K562 (cell line): Measurements from ENCODE around the gene RALY. TPM values are rescaled to one million over a fixed set of nuclear protein-coding genes. Genes with fewer than 3 reads are reported as not detected.

Experiments
- ETV6 ChIP-seq, 3 experiments: fragments of 150-350 bp in 1 of 3; sonication (generic) in 1 of 3; formaldehyde crosslinking in 1 of 3; IDR thresholded peaks; 2 replicates each; pipeline versions ENCODE4 v1.6.1 to v1.8.0; 2014 to 2022; ENCODE audit warnings: borderline replicate concordance in 2 of 3, low read depth in 2 of 3, antibody characterized with exemption in 1 of 3, low read length in 1 of 3, mild to moderate bottlenecking in 1 of 3, missing genetic modification reagents in 1 of 3
- HNRNPL ChIP-seq: fragments of 200-400 bp; formaldehyde crosslinking; IDR thresholded peaks from 2 replicates; pipeline ENCODE4 v1.6.1; 2017; ENCODE audit warnings: low read depth, mild to moderate bottlenecking, low read length
- NR4A1 ChIP-seq, 2 experiments: fragments of 250-450 bp in 1 of 2; fragments of 450-650 bp in 1 of 2; sonication (Bioruptor Pico) in 1 of 2; IDR thresholded peaks; 2 replicates each; pipeline versions ENCODE4 v1.4.0 to v1.6.1; 2016 to 2020; ENCODE audit warnings: mild to moderate bottlenecking in 2 of 2, missing compliant biosample characterization in 1 of 2, missing genetic modification characterization in 1 of 2, moderate library complexity in 1 of 2
- PHB2 ChIP-seq: fragments of 450-650 bp; IDR thresholded peaks from 2 replicates; pipeline ENCODE4 v1.6.1; 2017; ENCODE audit warnings: low read depth
- SAFB ChIP-seq: fragments of 200-400 bp; formaldehyde crosslinking; IDR thresholded peaks from 2 replicates; pipeline ENCODE4 v1.6.1; 2017; ENCODE audit warnings: low read depth, low read length, borderline replicate concordance
- STAT5A ChIP-seq: IDR thresholded peaks from 2 replicates; pipeline ENCODE4 v1.6.1; 2012; ENCODE audit warnings: low read length, inconsistent platforms, borderline replicate concordance
- polyA plus RNA-seq, 8 experiments: library from polyadenylated mRNA; depleted of rRNA in 4 of 8; stranded (reverse) in 5 of 8; unstranded in 3 of 8; fragments of >200 nt; fragmentation: Nextera tagmentation in 2 of 8; fragmentation: Illumina TruSeq in 1 of 8; extraction: Ambion mirVana in 2 of 8; extraction: Trizol in 1 of 8; gene quantifications; 2 replicates each; pipeline versions ENCODE4 v1.2.1 to v1.2.3, GENCODE V29; 2011 to 2014; ENCODE audit warnings: inconsistent platforms in 1 of 8, missing spikeins in 1 of 8
- total RNA-seq, 7 experiments: library from RNA; depleted of rRNA in 6 of 7; stranded (reverse); fragments of >200 nt in 6 of 7; fragmentation: Illumina TruSeq in 2 of 7; extraction: Trizol in 2 of 7; gene quantifications; 2 replicates each; pipeline versions ENCODE4 v1.2.1 to v1.2.3, GENCODE V29; 2011 to 2021; ENCODE audit warnings: low replicate concordance in 1 of 7
- TF ChIP-seq, protein P1 (sequence below): sonication (generic); formaldehyde crosslinking; IDR thresholded peaks from 2 replicates; pipeline ENCODE4 v1.8.1; 2023; ENCODE audit warnings: mild to moderate bottlenecking, missing genetic modification reagents
- TF ChIP-seq, protein P2 (sequence below): sonication (generic); formaldehyde crosslinking; IDR thresholded peaks from 2 replicates; pipeline ENCODE4 v1.8.0; 2022; ENCODE audit warnings: missing genetic modification reagents, mild to moderate bottlenecking, borderline replicate concordance
- TF ChIP-seq, protein P3 (sequence below): fragments of 450-650 bp; formaldehyde crosslinking; IDR thresholded peaks from 2 replicates; pipeline ENCODE4 v1.4.0; 2020; ENCODE audit warnings: mild to moderate bottlenecking, mixed read lengths
- TF ChIP-seq, protein P4 (sequence below): sonication (generic); formaldehyde crosslinking; IDR thresholded peaks from 2 replicates; pipeline ENCODE4 v1.8.1; 2023; ENCODE audit warnings: mild to moderate bottlenecking, missing genetic modification reagents
- TF ChIP-seq, protein P5 (sequence below): fragments of 250-450 bp; sonication (Bioruptor Pico); IDR thresholded peaks from 2 replicates; pipeline ENCODE4 v1.5.0; 2021; ENCODE audit warnings: mild to moderate bottlenecking, moderate library complexity
- TF ChIP-seq, protein P6 (sequence below): fragments of 450-650 bp; formaldehyde crosslinking; IDR thresholded peaks from 2 replicates; pipeline ENCODE4 v1.4.0; 2022; ENCODE audit warnings: mild to moderate bottlenecking, moderate library complexity

Gene RALY
- total and polyA plus RNA-seq, 9 of the 15 experiments (the other 6 are each of a cell fraction or from before 2014, with no cell fraction given) = 0.80 to 207 (median 128) TPM

DNA sequence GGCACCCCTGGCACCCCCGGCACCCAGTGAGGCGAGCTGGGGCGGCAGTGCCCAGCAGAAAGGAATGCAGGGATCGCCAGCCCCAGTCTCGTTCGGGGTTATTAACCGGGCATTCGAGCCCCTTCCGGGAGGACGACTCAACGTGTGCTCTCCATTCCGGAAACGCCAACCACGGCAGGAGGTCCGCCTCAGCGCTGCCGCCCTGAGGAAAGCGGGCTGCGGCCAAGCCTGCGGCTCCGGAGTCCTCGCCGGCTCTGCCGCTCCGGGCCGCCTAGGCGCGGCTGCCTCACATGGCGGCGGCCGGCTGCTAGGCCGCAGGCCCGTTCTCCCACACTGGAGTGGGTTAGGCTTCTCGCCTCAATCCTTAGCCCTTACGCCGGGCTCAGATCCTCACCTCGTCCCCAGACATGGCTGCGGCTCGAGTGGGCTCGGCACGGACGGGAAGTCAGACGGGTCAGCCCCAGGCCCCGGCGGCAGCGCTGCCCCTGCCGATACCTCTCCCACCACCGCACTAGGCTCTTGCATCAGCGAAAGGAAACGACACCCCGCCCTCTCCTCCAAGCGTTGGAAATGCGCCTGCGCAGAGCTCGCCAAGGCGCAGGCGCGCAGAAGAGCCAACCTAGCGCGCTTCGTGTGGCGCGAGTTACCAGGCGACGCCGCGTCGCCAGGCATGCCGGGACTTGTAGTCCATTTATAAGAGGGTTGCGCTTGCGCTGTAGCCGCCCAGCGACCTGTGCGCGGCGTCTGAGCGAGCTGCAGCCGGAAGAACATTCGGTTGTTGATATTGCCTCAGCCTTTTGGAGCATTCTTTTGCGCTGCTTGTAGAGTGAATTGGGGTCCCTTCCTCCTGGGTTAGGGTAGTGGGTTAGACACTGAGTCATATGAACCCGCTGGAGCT lies 118.2 kb downstream of the RALY start, which contains the start of gene EIF2S2 (continued):
- TF ChIP-seq, protein P1, sequence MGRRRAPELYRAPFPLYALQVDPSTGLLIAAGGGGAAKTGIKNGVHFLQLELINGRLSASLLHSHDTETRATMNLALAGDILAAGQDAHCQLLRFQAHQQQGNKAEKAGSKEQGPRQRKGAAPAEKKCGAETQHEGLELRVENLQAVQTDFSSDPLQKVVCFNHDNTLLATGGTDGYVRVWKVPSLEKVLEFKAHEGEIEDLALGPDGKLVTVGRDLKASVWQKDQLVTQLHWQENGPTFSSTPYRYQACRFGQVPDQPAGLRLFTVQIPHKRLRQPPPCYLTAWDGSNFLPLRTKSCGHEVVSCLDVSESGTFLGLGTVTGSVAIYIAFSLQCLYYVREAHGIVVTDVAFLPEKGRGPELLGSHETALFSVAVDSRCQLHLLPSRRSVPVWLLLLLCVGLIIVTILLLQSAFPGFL (CRISPR knock-in tag) = no peak
- TF ChIP-seq NR4A1 (CRISPR knock-in tag; IDR thresholded peaks at IDR 0.05) = no peak
- TF ChIP-seq NR4A1 (tag; IDR thresholded peaks at IDR 0.05) = no peak
- TF ChIP-seq PHB2 = no peak
- TF ChIP-seq, protein P2, sequence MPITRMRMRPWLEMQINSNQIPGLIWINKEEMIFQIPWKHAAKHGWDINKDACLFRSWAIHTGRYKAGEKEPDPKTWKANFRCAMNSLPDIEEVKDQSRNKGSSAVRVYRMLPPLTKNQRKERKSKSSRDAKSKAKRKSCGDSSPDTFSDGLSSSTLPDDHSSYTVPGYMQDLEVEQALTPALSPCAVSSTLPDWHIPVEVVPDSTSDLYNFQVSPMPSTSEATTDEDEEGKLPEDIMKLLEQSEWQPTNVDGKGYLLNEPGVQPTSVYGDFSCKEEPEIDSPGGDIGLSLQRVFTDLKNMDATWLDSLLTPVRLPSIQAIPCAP (CRISPR knock-in tag) = no peak
- no peak for TF ChIP-seq STAT5A
- TF ChIP-seq, protein P3, sequence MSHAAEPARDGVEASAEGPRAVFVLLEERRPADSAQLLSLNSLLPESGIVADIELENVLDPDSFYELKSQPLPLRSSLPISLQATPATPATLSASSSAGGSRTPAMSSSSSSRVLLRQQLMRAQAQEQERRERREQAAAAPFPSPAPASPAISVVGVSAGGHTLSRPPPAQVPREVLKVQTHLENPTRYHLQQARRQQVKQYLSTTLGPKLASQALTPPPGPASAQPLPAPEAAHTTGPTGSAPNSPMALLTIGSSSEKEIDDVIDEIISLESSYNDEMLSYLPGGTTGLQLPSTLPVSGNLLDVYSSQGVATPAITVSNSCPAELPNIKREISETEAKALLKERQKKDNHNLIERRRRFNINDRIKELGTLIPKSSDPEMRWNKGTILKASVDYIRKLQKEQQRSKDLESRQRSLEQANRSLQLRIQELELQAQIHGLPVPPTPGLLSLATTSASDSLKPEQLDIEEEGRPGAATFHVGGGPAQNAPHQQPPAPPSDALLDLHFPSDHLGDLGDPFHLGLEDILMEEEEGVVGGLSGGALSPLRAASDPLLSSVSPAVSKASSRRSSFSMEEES (CRISPR knock-in tag) = no peak
- TF ChIP-seq SAFB = peak; percentile 40; the same call in 1 of the 2 replicates
- TF ChIP-seq, protein P4, sequence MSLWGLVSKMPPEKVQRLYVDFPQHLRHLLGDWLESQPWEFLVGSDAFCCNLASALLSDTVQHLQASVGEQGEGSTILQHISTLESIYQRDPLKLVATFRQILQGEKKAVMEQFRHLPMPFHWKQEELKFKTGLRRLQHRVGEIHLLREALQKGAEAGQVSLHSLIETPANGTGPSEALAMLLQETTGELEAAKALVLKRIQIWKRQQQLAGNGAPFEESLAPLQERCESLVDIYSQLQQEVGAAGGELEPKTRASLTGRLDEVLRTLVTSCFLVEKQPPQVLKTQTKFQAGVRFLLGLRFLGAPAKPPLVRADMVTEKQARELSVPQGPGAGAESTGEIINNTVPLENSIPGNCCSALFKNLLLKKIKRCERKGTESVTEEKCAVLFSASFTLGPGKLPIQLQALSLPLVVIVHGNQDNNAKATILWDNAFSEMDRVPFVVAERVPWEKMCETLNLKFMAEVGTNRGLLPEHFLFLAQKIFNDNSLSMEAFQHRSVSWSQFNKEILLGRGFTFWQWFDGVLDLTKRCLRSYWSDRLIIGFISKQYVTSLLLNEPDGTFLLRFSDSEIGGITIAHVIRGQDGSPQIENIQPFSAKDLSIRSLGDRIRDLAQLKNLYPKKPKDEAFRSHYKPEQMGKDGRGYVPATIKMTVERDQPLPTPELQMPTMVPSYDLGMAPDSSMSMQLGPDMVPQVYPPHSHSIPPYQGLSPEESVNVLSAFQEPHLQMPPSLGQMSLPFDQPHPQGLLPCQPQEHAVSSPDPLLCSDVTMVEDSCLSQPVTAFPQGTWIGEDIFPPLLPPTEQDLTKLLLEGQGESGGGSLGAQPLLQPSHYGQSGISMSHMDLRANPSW (CRISPR knock-in tag) = no peak; the same call in 1 of the 2 replicates
- TF ChIP-seq, protein P5, sequence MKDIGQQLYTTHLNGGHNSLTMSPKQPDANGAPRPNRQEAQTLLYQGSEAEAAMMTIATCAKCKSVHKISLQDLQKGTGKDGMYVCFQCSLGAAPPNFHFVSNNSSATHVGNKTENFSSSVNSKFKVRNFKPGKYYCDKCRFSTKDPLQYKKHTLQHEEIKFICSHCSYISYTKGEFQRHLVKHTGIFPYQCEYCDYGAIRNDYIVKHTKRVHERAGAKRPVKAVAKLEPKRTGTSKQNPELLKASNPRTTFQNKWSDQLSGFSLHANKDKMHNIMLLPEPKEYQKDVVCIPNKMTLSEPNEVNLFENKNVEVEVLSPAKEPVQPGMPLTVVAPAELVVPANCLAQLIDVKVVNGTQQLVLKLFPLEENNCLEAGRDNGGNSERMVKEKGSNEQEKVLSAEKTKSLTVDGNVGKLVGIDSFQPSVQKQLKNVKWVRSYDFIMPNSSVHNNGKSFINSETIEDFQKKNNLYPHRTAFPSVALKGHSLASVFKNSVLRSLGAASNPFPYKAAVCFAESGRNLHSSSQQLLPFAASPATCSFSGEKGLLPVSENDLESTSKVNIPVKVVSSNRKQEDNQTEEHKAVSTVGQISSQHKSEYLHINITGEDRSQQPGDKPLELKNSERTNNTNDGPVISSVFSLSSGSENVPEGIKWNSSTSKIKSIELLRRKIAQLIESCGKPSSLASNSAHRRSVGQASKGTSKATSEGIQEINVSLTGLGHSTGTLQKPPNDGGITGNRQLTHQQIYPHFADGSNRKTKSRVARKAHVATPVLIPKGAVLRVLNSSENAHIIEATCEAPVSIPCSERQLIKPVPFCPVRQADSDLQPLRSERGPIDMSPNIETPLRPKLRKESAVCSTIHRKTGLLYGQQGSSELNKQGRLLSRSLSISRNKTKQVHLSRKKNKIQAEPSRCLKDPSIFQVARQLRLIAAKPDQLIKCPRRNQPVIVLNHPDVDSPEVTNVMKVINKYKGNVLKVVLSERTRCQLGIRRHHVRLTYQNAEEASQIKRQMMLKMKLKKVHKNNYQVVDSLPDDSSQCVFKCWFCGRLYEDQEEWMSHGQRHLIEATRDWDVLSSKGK (CRISPR knock-in tag) = no peak
- TF ChIP-seq ETV6 (IDR thresholded peaks at IDR 0.05; ENCODE audit: borderline replicate concordance in 1 of 2, low read depth in 2 of 2, low read length in 1 of 2) = 0 out of 4 replicates have a peak, but pooled peaks of 1 of the 2 experiments have one; percentile 24
- no peak; the same call in 1 of the 2 replicates for TF ChIP-seq ETV6 (CRISPR knock-in tag; IDR thresholded peaks at IDR 0.05; ENCODE audit: borderline replicate concordance)
- TF ChIP-seq, protein P6, sequence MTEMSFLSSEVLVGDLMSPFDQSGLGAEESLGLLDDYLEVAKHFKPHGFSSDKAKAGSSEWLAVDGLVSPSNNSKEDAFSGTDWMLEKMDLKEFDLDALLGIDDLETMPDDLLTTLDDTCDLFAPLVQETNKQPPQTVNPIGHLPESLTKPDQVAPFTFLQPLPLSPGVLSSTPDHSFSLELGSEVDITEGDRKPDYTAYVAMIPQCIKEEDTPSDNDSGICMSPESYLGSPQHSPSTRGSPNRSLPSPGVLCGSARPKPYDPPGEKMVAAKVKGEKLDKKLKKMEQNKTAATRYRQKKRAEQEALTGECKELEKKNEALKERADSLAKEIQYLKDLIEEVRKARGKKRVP (CRISPR knock-in tag) = peak; percentile 99
- no peak for TF ChIP-seq HNRNPL
